GM21526 (cell line): Measurements from ENCODE around the gene CNIH3.

ENCODE experiments used
- ATAC-seq: cut with Tn5 transposase; IDR thresholded peaks from one replicate; pipeline ENCODE4 v1.9.1; 2021; ENCODE audit warnings: moderate library complexity; ENCODE audit not compliant: unreplicated experiment, low FRiP score

Gene CNIH3

GRCh38 chr1:224737353-224737727, 121.2 kb downstream of the CNIH3 start:
- no peak for ATAC-seq

DNA sequence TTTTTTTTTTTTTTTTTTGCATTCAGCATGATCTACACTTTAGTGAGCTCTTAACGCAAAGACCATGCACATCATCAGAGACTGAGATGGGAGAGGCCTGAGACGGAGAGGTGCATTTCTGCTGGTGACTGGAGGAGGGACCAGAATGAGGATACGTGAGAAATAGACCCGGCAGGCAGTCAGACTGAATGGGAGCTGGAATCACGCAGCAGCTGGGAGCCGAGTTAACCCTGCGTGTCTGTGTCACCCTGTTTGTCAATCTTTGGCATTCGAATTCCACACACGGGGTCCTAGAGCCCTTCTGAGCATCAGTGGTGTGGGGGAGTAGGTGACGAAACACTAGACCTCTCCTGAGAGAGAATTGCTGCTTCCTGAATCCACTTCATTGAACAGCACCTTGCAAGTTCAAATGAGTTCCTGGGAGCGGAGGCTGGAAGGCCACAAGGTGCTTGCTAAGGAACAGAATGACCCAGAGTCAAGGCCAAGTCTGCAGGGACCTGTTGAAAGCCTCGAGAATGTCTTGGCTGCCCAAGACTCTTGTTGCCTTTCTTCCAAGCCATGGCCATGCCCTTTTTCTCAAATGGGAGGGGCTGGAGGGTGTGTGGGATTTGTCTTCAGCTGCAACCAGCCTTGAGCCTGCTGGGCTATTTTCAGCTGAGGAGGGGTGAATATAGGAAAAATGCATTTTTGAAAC, 123.3 kb downstream of the CNIH3 start:
- no peak for ATAC-seq

DNA sequence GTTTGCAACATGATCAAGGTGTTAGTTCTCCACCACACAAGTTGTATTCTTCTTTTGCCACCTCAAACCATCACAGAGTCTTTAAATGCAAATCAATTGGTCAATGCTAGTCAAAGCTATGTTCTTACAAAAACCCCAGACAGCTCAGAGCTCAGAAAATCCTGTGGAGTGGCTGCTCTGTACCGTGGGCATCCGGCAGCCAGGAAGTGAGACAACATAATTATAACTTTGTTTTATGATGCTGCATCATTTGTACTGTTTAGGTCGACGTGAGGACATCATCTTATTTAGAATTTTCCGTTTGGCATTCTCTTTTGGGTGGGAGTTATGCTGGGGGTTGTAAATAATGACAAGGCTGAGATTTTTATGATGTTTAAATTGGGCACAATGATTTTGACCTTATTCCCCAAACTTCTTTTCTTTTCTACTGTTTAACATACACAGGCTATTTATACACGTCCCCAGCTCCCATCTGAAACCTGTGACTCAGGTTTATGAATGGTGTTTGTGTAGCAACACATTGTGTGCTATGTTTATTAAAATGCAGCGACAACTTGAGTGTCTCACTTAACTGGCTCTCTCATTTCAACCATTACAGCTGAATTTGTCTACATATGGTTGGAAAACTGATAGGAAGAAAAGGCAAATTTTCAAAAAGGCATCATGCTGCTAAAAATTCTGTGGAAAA, 124.0 kb downstream of the CNIH3 start:
- ATAC-seq, result peak; percentile 84

GRCh38 chr1:224740685-224741052, 124.6 kb downstream of the CNIH3 start:
- ATAC-seq, result no peak

DNA sequence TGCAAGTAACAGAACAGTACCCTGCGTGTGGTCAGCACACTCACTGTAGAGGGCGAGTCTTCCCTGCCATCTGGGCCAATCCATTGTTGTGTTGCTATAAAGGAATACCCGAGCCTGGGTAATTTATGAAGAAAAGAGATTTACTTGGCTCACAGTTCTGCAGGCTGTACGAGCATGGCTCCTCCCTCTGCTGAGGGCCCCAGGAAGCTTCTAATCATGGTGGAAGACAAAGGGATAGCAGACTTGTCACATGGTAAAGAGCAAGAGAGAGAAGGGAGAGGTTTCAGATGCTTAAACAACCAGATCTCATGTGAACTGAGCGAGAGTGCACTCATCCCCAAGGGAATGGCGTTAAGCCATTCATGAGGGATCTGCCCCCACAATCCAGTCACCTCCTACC, 126.2 kb downstream of the CNIH3 start:
- no peak for ATAC-seq

DNA sequence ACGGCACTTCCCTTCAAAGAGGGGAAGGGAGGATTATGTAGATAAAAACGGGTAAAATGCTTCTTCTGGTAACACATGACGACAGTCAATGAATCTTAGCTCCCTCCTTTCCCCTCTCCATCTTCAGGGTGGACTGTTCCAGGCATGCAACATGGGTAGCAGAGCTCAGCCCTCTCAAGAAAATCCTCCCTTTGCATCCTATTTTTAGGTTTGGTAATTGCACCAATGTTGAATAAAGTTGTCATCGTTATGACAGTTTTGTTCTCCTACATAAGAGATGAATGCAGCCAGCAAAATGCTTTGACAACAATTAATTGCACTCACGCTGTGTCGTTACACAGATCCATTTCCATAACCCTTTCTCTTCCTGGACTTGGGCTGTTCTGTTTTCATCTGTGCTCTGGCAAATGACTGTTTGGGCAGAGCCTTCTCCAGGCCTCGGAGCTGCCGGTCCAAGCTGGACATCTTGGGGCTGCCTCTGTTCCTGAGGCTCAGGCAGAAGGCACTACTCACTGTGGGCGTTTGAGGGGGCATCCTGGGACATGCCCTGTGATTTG, 127.6 kb downstream of the CNIH3 start:
- no peak for ATAC-seq

GRCh38 chr1:224744521-224744920, 128.4 kb downstream of the CNIH3 start:
- no peak for ATAC-seq

GRCh38 chr1:224745394-224745793, 129.3 kb downstream of the CNIH3 start:
- ATAC-seq, result no peak

- peak; percentile 45 for ATAC-seq
Observed at GRCh38 chr1:224745924-224746323, 129.8 kb downstream of the CNIH3 start.

- no peak for ATAC-seq
Observed at GRCh38 chr1:224747578-224747977, 131.5 kb downstream of the CNIH3 start.

DNA sequence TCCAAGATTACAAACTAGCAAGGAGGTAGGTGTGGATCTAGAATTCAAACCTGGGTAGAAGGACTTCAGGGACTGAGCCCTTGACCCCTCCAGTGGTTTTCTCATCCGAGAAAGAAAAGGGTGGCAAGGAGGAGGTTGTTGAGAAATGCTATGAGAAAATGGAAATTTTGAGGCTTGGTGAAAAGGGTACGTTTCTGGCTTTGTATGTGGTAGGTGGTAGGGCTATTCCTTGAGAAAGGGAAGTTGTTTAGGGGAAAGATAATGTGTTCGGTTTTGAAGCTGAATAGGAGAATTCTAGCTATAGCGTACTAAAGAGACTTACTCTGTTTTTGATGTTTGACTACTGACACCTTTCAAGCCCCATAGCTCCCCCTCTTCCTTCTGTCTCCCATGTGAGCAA, 133.8 kb downstream of the CNIH3 start:
- no peak for ATAC-seq

GRCh38 chr1:224751624-224752311, 135.7 kb downstream of the CNIH3 start:
- no peak for ATAC-seq

GRCh38 chr1:224753491-224753890, 137.4 kb downstream of the CNIH3 start:
- ATAC-seq, result no peak

- ATAC-seq, result no peak
Observed at GRCh38 chr1:224755586-224755985, 139.5 kb downstream of the CNIH3 start.

- no peak for ATAC-seq
Observed at GRCh38 chr1:224757508-224757907, 141.4 kb downstream of the CNIH3 start.

DNA sequence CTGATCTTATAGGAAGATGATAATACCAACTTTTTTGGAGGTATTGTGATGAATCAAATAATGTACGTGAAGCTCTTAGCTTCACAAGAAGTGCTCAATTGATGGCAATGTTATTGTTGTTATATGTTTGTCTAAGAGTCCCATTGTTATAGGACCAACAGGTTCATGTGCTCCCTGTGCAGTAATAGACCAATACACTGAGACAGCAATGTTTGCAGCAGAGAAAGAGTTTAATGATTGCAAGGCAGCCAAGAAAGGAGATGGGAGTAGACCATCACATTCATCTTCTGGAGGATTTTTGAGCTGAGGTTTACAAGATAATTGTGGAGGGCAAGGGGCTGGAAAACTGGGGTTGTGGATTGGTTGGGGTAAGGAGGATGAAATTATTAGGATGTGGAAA, 143.0 kb downstream of the CNIH3 start:
- no peak for ATAC-seq

GRCh38 chr1:224759681-224760091, 143.6 kb downstream of the CNIH3 start:
- no peak for ATAC-seq

DNA sequence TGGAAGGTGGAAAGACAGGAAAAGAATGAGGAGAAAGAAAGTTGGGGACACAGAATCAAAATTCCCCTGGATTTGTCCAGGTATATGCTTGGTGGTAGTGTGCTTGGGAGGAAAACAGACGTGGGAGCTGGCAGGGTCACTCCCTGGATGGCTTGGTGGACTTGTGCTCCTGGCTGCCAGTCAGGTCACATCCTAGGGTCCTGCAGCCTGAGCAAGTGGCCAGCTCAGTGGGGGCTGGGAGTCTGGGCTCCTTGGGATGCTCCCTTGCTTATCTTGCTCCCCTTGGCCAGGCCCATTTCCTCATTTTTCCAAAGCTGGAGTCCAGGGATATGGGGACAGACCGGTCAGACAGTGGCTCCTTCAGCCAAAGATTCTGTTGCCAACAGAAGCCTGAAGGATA, 144.0 kb downstream of the CNIH3 start:
- ATAC-seq, result no peak

DNA sequence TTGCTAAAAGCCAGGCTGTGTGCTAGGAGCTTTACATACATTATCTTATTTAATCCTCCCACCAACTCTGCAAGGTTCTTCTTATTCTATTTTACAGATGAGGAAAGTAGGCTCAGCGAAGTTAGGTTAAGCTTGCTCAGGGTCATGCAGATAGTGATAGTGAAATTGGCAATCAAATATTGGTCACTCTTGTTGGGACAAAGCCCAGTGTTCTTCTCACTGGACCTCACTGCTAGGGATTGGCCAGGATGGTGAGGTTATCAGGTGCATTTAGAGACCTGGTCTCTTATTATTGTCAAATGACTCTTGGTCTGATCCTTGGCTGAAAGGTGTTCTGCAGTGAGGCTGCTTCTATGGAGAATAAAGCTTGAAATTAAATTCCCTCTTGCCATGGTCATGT, 145.1 kb downstream of the CNIH3 start:
- ATAC-seq, result no peak

DNA sequence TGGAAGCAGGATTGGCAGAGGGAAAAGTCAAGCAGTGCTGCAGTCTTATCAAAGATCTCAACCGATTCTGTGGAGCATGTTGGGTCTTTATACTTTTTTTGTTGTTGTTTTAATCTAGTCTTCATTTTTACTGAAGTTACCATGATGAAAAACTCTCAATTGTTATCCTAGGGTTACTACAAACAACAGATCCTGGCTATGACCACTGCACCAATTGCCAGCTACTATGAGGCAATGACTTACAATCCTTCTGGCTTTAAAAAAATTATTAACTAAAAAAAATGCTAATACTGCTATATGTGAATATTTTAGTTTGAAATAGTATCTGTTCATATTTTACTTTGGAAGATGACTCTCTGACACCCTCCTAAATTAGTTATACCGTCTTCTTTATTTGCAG, 145.9 kb downstream of the CNIH3 start:
- ATAC-seq, result no peak

GRCh38 chr1:224762701-224763100, 146.6 kb downstream of the CNIH3 start:
- ATAC-seq, result no peak
